ENCODE results near the gene PPP4R2. TPM values are rescaled to one million over a fixed set of nuclear protein-coding genes. Genes with fewer than 3 reads are reported as not detected.

The PPP4R2 gene
- total and polyA plus RNA-seq, 10 of the 15 experiments (the other 5 are each of a cell fraction or from before 2014, with no cell fraction given): 16.7 to 83.4 (median 38.9) TPM

GRCh38 chr3:73080216-73080966, 83.8 kb downstream of the PPP4R2 start (continued):
- TF ChIP-seq CREM (IDR thresholded peaks at IDR 0.05; ENCODE audit: low read depth): 0 out of 2 replicates have a peak, but pooled peaks have one; percentile 28
- TF ChIP-seq RUNX3 (IDR thresholded peaks at IDR 0.05; ENCODE audit: low read length): peak; percentile 55
- no peak for TF ChIP-seq MAX (IDR thresholded peaks at IDR 0.05; ENCODE audit: low read depth, low read length)
- TF ChIP-seq CEBPZ (IDR thresholded peaks at IDR 0.05; ENCODE audit: low read depth, low read length): no peak
- TF ChIP-seq EGR1 (IDR thresholded peaks at IDR 0.05; ENCODE audit: borderline replicate concordance in 1 of 2, low read depth in 2 of 2, low read length in 2 of 2): peak in 1 of 2 experiments; percentile 11; a peak in 1 of 3 replicates
- no peak for TF ChIP-seq IRF3 (IDR thresholded peaks at IDR 0.05)
- TF ChIP-seq, protein P1, sequence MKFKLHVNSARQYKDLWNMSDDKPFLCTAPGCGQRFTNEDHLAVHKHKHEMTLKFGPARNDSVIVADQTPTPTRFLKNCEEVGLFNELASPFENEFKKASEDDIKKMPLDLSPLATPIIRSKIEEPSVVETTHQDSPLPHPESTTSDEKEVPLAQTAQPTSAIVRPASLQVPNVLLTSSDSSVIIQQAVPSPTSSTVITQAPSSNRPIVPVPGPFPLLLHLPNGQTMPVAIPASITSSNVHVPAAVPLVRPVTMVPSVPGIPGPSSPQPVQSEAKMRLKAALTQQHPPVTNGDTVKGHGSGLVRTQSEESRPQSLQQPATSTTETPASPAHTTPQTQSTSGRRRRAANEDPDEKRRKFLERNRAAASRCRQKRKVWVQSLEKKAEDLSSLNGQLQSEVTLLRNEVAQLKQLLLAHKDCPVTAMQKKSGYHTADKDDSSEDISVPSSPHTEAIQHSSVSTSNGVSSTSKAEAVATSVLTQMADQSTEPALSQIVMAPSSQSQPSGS (IDR thresholded peaks at IDR 0.05; ENCODE audit: low read length): no peak
